ENCODE results near the gene RSPH6A.

GRCh38 chr19:45863840-45864628, 48.9 kb upstream of the RSPH6A start, which contains the start of gene FOXA3:
- TF ChIP-seq CTCF (IDR thresholded peaks at IDR 0.05; ENCODE audit: insufficient read depth, low read length, poor library complexity, severe bottlenecking) (peak; percentile 75), EZH2phosphoT487 (conservative IDR thresholded peaks at IDR 0.05; ENCODE audit: low read length) (0 out of 2 replicates have a peak, but pooled peaks have one; percentile 75)
